GM18508 (cell line): Measurements from ENCODE around the gene BMPR1B.

ENCODE experiments used
- ATAC-seq: cut with Tn5 transposase; IDR thresholded peaks from one replicate; pipeline ENCODE4 v1.9.1; 2021; ENCODE audit warnings: moderate number of reproducible peaks; ENCODE audit not compliant: insufficient read depth, unreplicated experiment

BMPR1B gene

GRCh38 chr4:94757192-94758140, at the start of gene BMPR1B:
Gene BMPR1B (plus strand): TSS chr4:94757955. CDS start chr4:95104425, 346,470 bp downstream.
- ATAC-seq, result no peak

- no peak for ATAC-seq
Measured at GRCh38 chr4:94711635-94712034, 46.1 kb upstream of the BMPR1B start.

- no peak for ATAC-seq
Measured at GRCh38 chr4:94714365-94715160, 43.2 kb upstream of the BMPR1B start.

- ATAC-seq, result no peak
Measured at GRCh38 chr4:94715726-94716125, 42.0 kb upstream of the BMPR1B start.

- ATAC-seq, result no peak
Measured at GRCh38 chr4:94721310-94721709, 36.4 kb upstream of the BMPR1B start.

- no peak for ATAC-seq
Measured at GRCh38 chr4:94722270-94722669, 35.5 kb upstream of the BMPR1B start.

- no peak for ATAC-seq
Measured at GRCh38 chr4:94722748-94723147, 35.0 kb upstream of the BMPR1B start.

GRCh38 chr4:94724016-94724790, 33.6 kb upstream of the BMPR1B start:
- no peak for ATAC-seq

- ATAC-seq, result no peak
Measured at GRCh38 chr4:94726524-94727123, 31.1 kb upstream of the BMPR1B start.

- ATAC-seq, result no peak
Measured at GRCh38 chr4:94728056-94728766, 29.5 kb upstream of the BMPR1B start.

GRCh38 chr4:94732358-94732698, 25.4 kb upstream of the BMPR1B start:
- no peak for ATAC-seq

GRCh38 chr4:94739741-94740140, 18.0 kb upstream of the BMPR1B start:
- ATAC-seq, result no peak

GRCh38 chr4:94741304-94741703, 16.5 kb upstream of the BMPR1B start:
- no peak for ATAC-seq

- ATAC-seq, result no peak
Measured at GRCh38 chr4:94743838-94744237, 13.9 kb upstream of the BMPR1B start.

GRCh38 chr4:94744850-94745249, 12.9 kb upstream of the BMPR1B start:
- no peak for ATAC-seq

- ATAC-seq, result no peak
Measured at GRCh38 chr4:94746746-94747145, 11.0 kb upstream of the BMPR1B start.

- ATAC-seq, result no peak
Measured at GRCh38 chr4:94758141-94758699, 465 bp downstream of the BMPR1B start.

GRCh38 chr4:94758700-94759399, 1.1 kb downstream of the BMPR1B start:
- ATAC-seq, result no peak

- ATAC-seq, result no peak
Measured at GRCh38 chr4:94759767-94760211, 2.0 kb downstream of the BMPR1B start.
